Body of pancreas (tissue), 4 donors: ENCODE data around the gene MOBP. TPM values are rescaled to one million over a fixed set of nuclear protein-coding genes. Genes with fewer than 3 reads are reported as not detected.

Experiments used
- ATAC-seq: fragments of 150-250 bp; one replicate; pipeline ENCODE4 v1.9.1; 2016
- DNase-seq, 4 donors: peaks; one replicate each; pipeline ENCODE4 v3.0.0-alpha.2; 2019
- H3K27ac ChIP-seq, 4 donors: fragments of 200-600 bp; sonication (generic); 1 replicate in 3 of 4; 2 replicates in 1 of 4; pipeline versions ENCODE4 v1.5.1 to v1.6.1; 2016 to 2019; ENCODE audit warnings: mild to moderate bottlenecking in 1 of 4, mixed read lengths in 1 of 4, moderate library complexity in 1 of 4
- H3K27me3 ChIP-seq, 2 donors: fragments of 200-600 bp; sonication (generic); one replicate each; pipeline ENCODE4 v1.6.0; 2016; ENCODE audit warnings: mild to moderate bottlenecking in 1 of 2
- H3K36me3 ChIP-seq, 2 donors: fragments of 200-600 bp; sonication (generic); replicated peaks in 1 of 2; 2 replicates each; pipeline ENCODE4 v1.5.1; 2016; ENCODE audit warnings: low read depth in 2 of 2; ENCODE audit not compliant: insufficient read depth in 1 of 2
- H3K4me1 ChIP-seq: fragments of 200-600 bp; sonication (generic); one replicate; pipeline ENCODE4 v1.6.0; 2016
- H3K4me3 ChIP-seq, 2 donors: fragments of 200-600 bp; sonication (generic); 1 replicate in 1 of 2; 2 replicates in 1 of 2; pipeline ENCODE4 v1.5.1; 2016 to 2019
- H3K9me3 ChIP-seq, 3 donors: fragments of 200-600 bp; sonication (generic); 1 replicate in 2 of 3; 2 replicates in 1 of 3; pipeline ENCODE4 v1.5.1; 2016
- CTCF ChIP-seq, 7 experiments: fragments of 450-650 bp in 4 of 7; fragments of 200-600 bp in 3 of 7; sonication (generic) in 3 of 7; IDR thresholded peaks; one replicate each; pipeline ENCODE4 v1.5.1; 2016 to 2019; ENCODE audit warnings: antibody characterized with exemption in 7 of 7
- POLR2A ChIP-seq, 3 donors: fragments of 450-650 bp; IDR thresholded peaks; one replicate each; pipeline ENCODE4 v1.6.1; 2016; ENCODE audit warnings: antibody characterized with exemption in 3 of 3, mild to moderate bottlenecking in 2 of 3
- WGBS, 2 donors: methylation state at CpG; one replicate each; pipeline ENCODE4 v1.1.5; 2017; 5-methylcytosine and 5-hydroxymethylcytosine counted together
- intact Hi-C: fragments of 100-400 bp; cut with DNase I; formaldehyde crosslinking; loops from one replicate; pipeline ENCODE4 v1.15.1; 2023
- total RNA-seq, 2 donors: library from RNA; depleted of rRNA; stranded (reverse); fragments of >200 nt; gene quantifications; one replicate each; pipeline ENCODE4 v1.1.0, GENCODE V29; 2016

The MOBP gene
- total RNA-seq, 2 donors from 2014 or later: not detected

DNA sequence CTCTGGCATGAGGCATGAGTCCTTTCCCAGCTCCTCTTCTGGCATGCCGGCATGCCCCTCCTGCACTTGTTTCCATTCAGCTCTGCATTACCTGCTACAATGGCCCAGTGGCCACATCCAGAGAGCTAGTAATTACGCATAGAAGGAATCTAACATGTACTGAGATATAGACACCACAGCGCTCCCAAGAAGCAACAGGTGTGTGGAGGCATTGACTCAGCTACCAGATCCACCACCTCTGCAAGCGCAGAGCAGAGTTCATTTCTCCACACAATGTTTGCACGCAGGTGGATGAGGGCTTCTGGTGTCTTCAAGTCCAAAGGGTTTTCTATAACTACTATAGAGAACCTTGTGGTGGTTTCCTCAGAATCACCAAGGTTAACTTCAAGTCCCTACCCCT is 4.2 kb downstream of the MOBP start:
- ATAC-seq (no peak), DNase-seq (no peak)
- Histone ChIP-seq H3K4me1 (no peaks in the 10 kb centered on the region), H3K27ac (no peak overlapping the region), H3K9me3 (peaks cover 0 to 6% (median 0%) of the 10 kb centered on the region in 3 donors), H3K36me3 (no peaks in the 10 kb centered on the region), H3K4me3 (no peak overlapping the region), H3K27me3 (no peaks in the 10 kb centered on the region)
- intact Hi-C loops: no loop called here
- TF ChIP-seq CTCF (IDR thresholded peaks at IDR 0.05) (no peak), POLR2A (IDR thresholded peaks at IDR 0.05) (no peak)
- 86 to 89% methylated on average over 5 of the region's 5 CpGs for WGBS, 2 donors

DNA sequence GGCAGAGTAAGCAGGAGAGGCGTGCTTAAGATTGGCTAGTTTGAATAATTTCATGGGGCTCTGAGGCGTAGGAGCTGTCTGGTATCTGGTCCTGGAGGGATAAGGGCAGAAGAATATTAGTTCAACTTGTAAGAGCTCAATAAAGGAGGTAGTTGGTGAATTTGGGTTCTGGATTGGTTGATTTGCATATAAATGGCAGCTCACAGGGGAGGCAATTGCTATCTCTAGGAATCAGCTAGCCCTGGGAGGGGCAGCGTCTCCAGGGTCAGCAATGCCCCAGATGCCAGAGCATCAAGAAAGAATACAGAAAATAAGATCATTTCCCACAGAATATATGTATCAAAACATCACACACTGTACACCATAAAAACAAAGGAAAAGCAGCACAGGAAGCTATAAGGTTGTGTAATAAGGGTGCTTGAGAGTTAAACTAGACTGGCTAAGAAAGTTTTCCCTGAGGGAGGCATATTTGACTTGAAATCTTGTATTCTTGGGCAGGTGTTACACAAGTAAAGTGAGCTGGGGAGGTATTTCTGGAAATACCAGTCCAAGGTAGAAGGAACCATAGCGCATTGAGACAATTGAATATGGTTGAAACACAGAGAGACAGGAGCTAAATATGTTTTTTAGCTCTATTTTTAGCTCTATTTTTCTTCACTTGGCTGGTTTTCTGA is 6.1 kb downstream of the MOBP start:
- intact Hi-C loops: no loop called here
- Histone ChIP-seq H3K9me3 (peaks cover 0 to 8% (median 0%) of the 10 kb centered on the region in 3 donors), H3K27ac (no peak overlapping the region), H3K4me1 (no peaks in the 10 kb centered on the region), H3K36me3 (no peaks in the 10 kb centered on the region), H3K27me3 (no peaks in the 10 kb centered on the region), H3K4me3 (no peak overlapping the region)
- ATAC-seq: no peak
- 73 to 81% methylated on average over 4 of the region's 4 CpGs for WGBS, 2 donors
- DNase-seq: no peak
- TF ChIP-seq POLR2A (IDR thresholded peaks at IDR 0.05) (no peak), CTCF (IDR thresholded peaks at IDR 0.05) (no peak)

GRCh38 chr3:39474126-39474515 is 6.6 kb downstream of the MOBP start:
- 60 to 71% methylated on average over 4 of the region's 4 CpGs for WGBS, 2 donors
- ATAC-seq: no peak

GRCh38 chr3:39476783-39477182 is 9.3 kb downstream of the MOBP start:
- no peak for ATAC-seq
- no peak for TF ChIP-seq POLR2A (IDR thresholded peaks at IDR 0.05)
- Histone ChIP-seq H3K9me3 (peaks cover 0 to 8% (median 0%) of the 10 kb centered on the region in 3 donors), H3K36me3 (no peaks in the 10 kb centered on the region), H3K27ac (no peak overlapping the region), H3K4me1 (no peaks in the 10 kb centered on the region), H3K4me3 (no peak overlapping the region), H3K27me3 (no peaks in the 10 kb centered on the region)
- intact Hi-C loops: no loop called here
- DNase-seq: no peak

More at GRCh38 chr3:39474126-39474515, 6.6 kb downstream of the MOBP start:
- TF ChIP-seq POLR2A (IDR thresholded peaks at IDR 0.05) (no peak), CTCF (IDR thresholded peaks at IDR 0.05) (no peak)
- Histone ChIP-seq H3K4me3 (no peak overlapping the region), H3K36me3 (no peaks in the 10 kb centered on the region), H3K27ac (no peak overlapping the region), H3K27me3 (no peaks in the 10 kb centered on the region), H3K4me1 (no peaks in the 10 kb centered on the region), H3K9me3 (peaks cover 0 to 8% (median 0%) of the 10 kb centered on the region in 3 donors)
- intact Hi-C loops: no loop called here
- DNase-seq: no peak

DNA sequence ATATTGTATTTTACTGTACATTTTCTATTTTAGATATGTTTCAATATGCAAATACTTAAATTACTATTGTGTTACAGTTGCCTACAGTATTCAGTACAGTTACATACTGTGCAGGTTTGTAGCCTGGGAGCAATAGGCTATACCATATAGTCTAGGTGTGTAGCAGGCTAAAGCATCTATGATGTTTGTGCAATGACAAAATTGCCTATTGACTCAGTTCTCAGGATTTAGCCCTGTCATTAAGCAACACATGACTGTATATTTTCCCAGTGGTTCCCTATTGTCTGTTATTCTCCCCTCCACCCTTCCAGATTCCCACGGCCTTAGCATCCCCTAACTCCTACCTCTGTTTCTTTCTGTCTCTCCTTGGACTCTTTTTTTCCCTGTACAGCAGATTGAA is 10.7 kb downstream of the MOBP start:
- no peak for ATAC-seq
- Histone ChIP-seq H3K9me3 (peaks cover 0 to 8% (median 0%) of the 10 kb centered on the region in 3 donors), H3K4me1 (no peaks in the 10 kb centered on the region), H3K4me3 (no peak overlapping the region), H3K27ac (no peak overlapping the region), H3K36me3 (no peaks in the 10 kb centered on the region), H3K27me3 (no peaks in the 10 kb centered on the region)
- no peak for DNase-seq
- WGBS, 2 donors: 86 to 95% methylated on average over 1 of the region's 1 CpG
- intact Hi-C loops: no loop called here
- no peak for TF ChIP-seq POLR2A (IDR thresholded peaks at IDR 0.05)
- TF ChIP-seq CTCF (IDR thresholded peaks at IDR 0.05): no peak
